DND-41 (cell line): ENCODE data around the gene FAM53B.

Experiments used
- EZH2 ChIP-seq: IDR thresholded peaks from 3 replicates; pipeline ENCODE4 v1.6.1; 2012; ENCODE audit warnings: borderline replicate concordance, low read depth, mild to moderate bottlenecking, moderate library complexity, low read length, inconsistent platforms; ENCODE audit not compliant: severe bottlenecking
- TF ChIP-seq, protein P1 (sequence below): IDR thresholded peaks from 2 replicates; pipeline ENCODE4 v1.5.1; 2012; ENCODE audit warnings: borderline replicate concordance, low read length, moderate library complexity, mild to moderate bottlenecking; ENCODE audit not compliant: poor library complexity, severe bottlenecking; ENCODE audit errors: extremely low read depth

- TF ChIP-seq, protein P1, sequence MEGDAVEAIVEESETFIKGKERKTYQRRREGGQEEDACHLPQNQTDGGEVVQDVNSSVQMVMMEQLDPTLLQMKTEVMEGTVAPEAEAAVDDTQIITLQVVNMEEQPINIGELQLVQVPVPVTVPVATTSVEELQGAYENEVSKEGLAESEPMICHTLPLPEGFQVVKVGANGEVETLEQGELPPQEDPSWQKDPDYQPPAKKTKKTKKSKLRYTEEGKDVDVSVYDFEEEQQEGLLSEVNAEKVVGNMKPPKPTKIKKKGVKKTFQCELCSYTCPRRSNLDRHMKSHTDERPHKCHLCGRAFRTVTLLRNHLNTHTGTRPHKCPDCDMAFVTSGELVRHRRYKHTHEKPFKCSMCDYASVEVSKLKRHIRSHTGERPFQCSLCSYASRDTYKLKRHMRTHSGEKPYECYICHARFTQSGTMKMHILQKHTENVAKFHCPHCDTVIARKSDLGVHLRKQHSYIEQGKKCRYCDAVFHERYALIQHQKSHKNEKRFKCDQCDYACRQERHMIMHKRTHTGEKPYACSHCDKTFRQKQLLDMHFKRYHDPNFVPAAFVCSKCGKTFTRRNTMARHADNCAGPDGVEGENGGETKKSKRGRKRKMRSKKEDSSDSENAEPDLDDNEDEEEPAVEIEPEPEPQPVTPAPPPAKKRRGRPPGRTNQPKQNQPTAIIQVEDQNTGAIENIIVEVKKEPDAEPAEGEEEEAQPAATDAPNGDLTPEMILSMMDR: no peak
- no peak for TF ChIP-seq EZH2
Measured at GRCh38 chr10:124619195-124619594, 125.0 kb downstream of the FAM53B start.
